H1 (cell line): Measurements from ENCODE around the gene SLC24A3. TPM values are rescaled to one million over a fixed set of nuclear protein-coding genes. Genes with fewer than 3 reads are reported as not detected.

Experiments
- KDM5A ChIP-seq: fragments of 200-600 bp; IDR thresholded peaks from 2 replicates; pipeline ENCODE4 v1.7.1; 2012; ENCODE audit warnings: mild to moderate bottlenecking, low read length, inconsistent platforms, mixed read lengths
- SUZ12 ChIP-seq: fragments of 200-600 bp; sonication (generic); IDR thresholded peaks from 2 replicates; pipeline ENCODE4 v1.6.1; 2012; ENCODE audit warnings: mild to moderate bottlenecking, inconsistent platforms, low read length, moderate library complexity, mixed read lengths
- polyA plus RNA-seq, 7 experiments: library from polyadenylated mRNA; depleted of rRNA in 3 of 7; stranded (reverse) in 5 of 7; unstranded in 2 of 7; fragments of >200 nt in 5 of 7; fragments of 200-250 nt in 2 of 7; gene quantifications; 1 replicate in 5 of 7; 2 replicates in 1 of 7; 4 replicates in 1 of 7; pipeline versions ENCODE4 v1.2.1 to v1.2.3, GENCODE V29; 2011 to 2013; ENCODE audit warnings: missing spikeins in 2 of 7, mixed read lengths in 2 of 7
- total RNA-seq: library from RNA; stranded (reverse); fragmentation: NEBNext Ultra II Directional; extraction: Animal tissue kit (Norgen Biotek cat#: 25700); gene quantifications from 2 replicates; pipeline ENCODE4 v1.2.1, GENCODE V29; 2021

The SLC24A3 gene
- total and polyA plus RNA-seq, 2 of the 8 experiments (the other 6 are each of a cell fraction or from before 2014, with no cell fraction given): 4.5 to 6.3 TPM

DNA sequence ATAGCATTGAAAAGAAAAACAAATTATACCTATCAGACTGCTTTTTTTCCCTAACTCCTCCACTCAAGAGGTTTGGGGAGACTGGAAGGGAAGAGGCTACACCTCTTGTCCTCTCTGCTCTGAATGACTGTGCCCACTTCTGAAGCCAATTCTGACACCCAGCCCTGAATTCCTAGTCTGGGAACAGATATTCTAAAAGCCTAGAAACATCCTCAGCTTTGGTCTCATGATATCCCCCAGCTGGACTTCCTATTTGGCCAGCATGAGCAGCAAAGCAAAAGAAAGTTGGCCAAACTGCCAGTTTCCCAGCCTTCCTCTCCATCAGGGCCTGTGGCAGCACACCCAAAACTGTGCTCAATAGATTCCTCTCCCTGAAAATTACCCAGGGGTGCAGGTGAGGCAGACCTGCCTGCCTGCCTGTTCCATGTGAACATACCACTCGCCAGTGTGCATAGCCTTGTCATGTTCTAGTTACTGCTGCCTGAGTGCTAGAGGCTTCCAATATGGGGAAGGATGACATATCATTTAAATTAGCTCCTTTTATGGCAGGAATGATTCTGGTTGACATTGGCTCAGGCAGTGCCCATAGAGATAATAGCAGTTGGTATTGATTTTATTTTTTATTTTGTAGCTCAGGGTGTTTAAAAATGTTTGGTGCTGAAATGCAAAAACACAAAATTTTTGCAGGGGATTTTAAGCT, 393.5 kb downstream of the SLC24A3 start (continued):
- TF ChIP-seq SUZ12 (no peak), KDM5A (no peak)
